PC-3 (cell line): ENCODE measurements around the gene SOX18.

Experiments
- EZH2 ChIP-seq: fragments of 300-600 bp; sonication (generic); IDR thresholded peaks from one replicate; pipeline ENCODE4 v1.6.1; 2017; ENCODE audit warnings: antibody characterized with exemption, mild to moderate bottlenecking, low read length; ENCODE audit not compliant: unreplicated experiment
- EZH2phosphoT487 ChIP-seq: fragments of 300-600 bp; sonication (generic); IDR thresholded peaks from 2 replicates; pipeline ENCODE4 v1.6.1; 2018; ENCODE audit warnings: mild to moderate bottlenecking, antibody characterized with exemption, low read length, borderline replicate concordance
- TF ChIP-seq, protein P1 (sequence below): fragments of 300-600 bp; sonication (generic); conservative IDR thresholded peaks from 2 replicates; pipeline ENCODE4 v1.5.1; 2017; ENCODE audit warnings: antibody characterized with exemption, low read depth, mild to moderate bottlenecking, low read length

DNA sequence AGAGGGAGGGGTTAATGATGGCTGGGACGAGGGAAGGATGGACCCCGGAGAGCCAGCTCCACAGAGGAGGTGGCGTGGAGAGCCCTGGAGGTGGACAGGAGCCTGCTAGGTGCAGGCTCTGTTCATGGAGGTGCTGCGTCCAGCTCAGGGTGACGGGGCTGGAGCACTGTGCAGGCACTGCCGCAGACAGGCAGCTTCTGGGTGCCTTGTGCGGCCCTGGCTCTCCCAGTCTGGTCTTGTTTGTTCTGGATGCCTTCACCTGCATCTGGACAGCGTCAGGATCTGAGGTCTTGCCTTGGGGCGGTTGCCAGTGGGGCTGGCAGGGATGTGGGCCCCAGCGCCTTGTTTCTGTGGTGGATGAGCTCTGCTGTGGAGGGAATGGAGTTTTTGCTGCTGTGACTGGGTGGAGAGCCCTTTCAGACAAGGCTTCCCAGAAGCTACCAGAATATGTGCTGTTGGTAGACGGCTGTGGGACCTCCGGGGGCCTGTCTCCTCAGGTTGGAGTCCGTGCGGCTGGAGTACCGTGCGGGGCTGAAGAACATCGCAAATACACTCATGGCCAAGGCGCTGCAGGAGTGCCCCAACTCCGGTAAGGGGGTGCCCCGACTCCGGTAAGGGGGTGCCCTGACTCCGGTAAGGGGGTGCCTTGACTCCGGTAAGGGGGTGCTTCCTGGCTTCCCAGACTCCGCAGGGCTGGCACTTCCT lies 21.3 kb downstream of the SOX18 start:
- TF ChIP-seq, protein P1, sequence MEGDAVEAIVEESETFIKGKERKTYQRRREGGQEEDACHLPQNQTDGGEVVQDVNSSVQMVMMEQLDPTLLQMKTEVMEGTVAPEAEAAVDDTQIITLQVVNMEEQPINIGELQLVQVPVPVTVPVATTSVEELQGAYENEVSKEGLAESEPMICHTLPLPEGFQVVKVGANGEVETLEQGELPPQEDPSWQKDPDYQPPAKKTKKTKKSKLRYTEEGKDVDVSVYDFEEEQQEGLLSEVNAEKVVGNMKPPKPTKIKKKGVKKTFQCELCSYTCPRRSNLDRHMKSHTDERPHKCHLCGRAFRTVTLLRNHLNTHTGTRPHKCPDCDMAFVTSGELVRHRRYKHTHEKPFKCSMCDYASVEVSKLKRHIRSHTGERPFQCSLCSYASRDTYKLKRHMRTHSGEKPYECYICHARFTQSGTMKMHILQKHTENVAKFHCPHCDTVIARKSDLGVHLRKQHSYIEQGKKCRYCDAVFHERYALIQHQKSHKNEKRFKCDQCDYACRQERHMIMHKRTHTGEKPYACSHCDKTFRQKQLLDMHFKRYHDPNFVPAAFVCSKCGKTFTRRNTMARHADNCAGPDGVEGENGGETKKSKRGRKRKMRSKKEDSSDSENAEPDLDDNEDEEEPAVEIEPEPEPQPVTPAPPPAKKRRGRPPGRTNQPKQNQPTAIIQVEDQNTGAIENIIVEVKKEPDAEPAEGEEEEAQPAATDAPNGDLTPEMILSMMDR, result no peak
- TF ChIP-seq EZH2phosphoT487, result no peak
- TF ChIP-seq EZH2, result no peak
